NCI-H69 (cell line): ENCODE results near the gene RAB31.
A peak's percentile ranks its signal among the peaks of the same experiment; 100 is the strongest.
"Not testable (repeated sequence)": the region's sequence is repeated elsewhere in the genome, so short reads cannot be mapped to it uniquely, and the experiment has no call there.

Experiments used
- DNase-seq: peaks from one replicate; lab custom pipeline; 2025; lab: John Stamatoyannopoulos, UW

RAB31 gene

DNA sequence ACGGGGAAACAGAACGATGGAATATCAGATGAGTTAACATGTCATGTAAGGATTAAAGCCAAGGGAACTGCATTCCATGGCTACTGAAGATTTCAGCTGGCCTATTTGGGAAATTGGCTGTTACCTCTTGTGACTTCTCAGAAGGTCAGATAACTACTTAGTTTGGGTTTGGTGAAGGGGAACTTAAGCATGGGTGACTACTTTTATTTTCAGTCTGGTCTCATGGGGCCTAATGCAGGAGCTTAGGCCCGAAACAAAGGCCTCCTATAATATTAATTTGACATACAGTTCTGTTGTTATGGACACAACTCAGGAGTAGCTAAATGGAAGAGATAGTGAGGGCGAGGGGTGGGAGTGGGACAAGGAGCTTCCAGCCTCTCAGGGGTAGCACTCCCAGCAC lies 133.7 kb downstream of the RAB31 start:
- DNase-seq, result no peak

DNA sequence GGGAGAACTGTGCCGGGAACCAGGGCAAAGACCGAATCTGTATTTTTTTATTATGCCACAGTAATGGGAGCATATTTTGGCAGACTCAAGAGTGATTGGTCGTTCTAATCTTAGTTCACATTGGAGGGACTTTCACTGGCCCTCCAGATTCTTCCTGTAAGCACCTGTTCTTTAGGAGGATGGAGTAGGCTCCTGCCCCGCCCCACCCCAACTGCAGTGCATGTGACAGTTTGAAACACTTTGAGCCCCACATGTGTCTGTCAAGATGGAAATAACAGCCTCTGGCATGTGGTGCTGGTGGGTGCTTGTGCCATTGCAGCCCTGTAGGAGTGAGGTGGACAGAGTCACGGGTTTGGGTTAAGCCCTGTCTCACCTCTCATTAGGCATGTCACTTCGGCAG lies 134.3 kb downstream of the RAB31 start:
- DNase-seq, result no peak

DNA sequence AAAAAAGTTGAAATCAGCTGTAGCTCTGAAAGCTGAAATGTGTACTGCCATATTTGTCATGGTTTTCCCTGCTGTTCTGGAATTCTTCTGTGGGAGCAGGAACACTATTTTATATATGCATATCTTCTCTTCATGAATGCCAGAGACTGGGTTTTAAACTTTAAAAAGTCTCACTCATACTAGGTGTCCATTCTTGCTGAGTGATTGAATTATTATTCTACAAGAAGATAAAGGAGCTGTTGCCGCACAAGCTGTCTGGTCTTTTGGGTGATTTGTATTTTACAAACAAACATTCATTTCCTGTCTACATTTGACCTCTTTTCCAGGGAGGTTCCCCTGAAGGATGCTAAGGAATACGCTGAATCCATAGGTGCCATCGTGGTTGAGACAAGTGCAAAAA lies 137.2 kb downstream of the RAB31 start:
- no peak for DNase-seq

DNA sequence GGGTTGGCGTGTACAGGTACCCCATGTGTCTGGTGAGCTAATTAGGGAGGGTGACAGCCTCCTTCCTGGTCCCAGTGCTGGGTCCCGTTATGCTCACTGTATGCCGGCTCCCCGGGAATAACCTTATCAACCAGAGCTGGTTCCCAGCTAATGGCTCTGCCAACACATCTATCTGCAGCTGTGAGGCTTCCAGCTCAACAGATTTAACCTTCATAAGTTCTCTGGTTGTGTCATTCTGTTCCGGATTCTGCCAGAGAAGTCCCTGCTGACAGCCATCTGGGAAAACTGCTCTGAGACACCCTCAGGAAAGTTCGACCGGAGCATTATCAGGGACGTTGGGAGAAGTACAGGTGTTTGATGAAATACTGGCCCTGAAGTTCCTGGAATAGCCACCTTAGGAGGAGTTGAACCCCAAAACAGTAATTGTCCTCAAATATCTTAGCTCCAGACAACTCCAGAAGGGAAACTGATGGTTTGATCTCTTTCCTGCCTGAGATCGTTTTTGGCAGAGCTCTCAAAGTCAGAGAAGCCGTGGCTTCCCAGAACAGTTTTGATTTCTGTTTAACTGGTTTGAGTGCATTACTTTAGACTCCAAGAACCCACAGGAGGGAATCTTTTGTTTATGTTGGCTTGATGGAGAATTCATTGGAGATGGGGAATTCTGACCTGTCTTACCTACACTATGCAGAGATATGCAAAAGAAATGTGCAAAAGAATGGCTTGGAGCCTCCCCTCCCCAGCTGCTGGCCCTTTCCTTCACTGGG lies 138.2 kb downstream of the RAB31 start:
- DNase-seq, result no peak

DNA sequence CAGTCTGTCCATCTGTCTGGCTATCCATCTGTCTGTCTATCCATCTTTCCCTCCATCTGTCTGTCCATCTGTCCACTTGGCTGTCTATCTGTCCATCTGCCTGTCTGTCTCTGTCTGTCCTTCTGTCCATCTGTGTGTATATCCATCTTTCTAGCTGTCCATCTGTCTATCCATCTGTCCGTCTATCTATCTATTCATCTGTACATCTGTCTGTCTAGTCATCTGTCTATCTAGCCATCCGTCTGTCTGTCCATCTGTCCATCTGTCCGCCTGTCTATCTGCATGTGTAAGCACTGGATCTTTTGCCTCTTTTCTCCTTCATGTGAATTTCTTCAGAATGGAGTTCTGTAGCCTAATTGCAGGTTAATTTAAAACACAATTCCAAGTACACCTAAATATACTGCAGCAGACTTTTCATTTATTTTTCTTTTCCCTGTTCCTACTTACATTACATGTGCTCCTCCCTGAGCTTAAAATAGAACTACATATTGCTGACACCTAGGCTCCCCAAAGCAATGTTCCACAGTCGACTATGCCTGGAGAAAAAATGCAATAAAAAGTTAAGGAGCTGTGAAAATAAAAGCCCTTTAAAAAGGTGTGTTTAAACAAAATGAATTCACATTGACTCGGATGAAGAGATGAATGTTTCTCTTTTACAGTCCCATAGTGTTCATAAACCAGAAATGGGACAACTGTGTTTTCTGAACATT lies 140.2 kb downstream of the RAB31 start:
- DNase-seq, result peak; percentile 41

DNA sequence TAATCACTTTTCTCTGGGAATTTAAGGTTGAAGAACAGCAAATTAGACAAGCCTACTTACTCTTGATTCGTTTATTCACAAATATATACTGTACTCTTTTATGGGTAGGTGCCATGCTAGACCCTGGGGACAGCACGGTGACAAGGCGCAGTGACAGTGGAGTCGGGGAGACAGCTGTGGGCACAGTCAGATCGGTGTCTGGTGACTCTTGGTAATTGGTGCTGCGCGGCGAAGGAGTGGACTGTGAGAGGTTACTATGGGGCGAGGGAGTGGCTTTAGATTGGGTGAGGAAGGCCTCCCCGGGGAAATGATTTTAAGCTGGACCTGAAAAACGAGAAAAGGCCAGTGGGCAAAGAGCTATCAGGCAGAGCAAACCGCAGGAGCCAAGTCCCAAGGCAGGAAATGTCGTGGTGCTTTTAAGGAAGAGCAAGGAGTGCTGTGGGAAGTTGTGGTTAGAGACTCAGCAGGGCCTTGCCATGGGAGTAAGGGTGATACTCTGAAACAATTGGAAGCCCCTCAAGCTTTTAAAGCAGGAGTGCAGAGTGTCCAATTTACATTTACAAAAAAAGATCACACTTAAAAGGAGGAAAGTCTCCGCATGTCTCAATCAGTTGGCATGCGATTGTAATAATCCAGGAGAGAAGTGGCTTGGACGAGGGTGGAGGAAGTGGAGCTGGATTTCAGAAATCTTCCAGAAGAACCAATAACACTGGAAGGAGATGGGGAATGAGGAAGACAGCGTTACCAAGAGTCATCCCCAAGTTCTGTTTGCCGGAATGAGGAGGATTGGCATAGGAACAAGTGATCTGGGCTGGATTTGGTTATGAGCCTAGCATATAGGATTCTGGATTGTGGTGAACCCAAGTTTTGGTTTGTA lies 141.5 kb downstream of the RAB31 start:
- DNase-seq, result no peak

DNA sequence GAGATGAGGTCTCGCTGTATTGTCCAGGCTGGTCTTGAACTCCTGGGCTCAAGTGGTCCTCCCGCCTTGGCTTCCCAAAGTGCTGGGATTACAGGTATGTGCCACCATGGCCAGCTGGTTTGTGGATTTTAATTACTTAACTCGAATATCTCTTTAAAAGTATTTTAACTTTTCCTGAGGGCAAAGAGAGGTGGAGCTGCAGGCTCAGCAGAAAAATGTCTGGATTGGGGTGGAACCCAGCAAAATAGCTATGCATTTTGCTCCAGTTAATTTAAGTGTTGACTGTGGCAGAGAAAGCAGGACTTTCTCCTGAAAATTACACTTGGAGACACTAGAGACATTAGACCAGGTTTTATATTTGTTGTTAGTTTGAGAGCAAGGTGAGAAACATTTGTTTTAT lies 142.2 kb downstream of the RAB31 start:
- DNase-seq, result no peak

DNA sequence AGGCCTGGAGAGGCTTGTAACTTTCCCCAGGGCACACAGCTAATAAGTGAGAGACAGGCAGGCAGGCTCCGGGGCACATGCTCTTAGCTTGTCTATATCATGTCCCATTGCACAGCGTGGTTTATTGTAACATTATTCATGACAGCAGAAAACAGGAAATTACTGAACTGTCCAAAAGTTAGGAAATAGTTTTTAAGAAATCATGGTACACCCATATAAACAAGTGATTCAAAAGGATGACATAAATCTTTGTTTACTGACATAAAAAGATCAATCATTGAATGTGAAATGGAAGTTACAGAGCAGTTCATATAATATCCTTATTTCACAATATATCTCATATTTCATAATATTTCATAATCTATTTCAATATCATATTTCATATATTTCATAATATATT lies 143.4 kb downstream of the RAB31 start:
- DNase-seq, result no peak

DNA sequence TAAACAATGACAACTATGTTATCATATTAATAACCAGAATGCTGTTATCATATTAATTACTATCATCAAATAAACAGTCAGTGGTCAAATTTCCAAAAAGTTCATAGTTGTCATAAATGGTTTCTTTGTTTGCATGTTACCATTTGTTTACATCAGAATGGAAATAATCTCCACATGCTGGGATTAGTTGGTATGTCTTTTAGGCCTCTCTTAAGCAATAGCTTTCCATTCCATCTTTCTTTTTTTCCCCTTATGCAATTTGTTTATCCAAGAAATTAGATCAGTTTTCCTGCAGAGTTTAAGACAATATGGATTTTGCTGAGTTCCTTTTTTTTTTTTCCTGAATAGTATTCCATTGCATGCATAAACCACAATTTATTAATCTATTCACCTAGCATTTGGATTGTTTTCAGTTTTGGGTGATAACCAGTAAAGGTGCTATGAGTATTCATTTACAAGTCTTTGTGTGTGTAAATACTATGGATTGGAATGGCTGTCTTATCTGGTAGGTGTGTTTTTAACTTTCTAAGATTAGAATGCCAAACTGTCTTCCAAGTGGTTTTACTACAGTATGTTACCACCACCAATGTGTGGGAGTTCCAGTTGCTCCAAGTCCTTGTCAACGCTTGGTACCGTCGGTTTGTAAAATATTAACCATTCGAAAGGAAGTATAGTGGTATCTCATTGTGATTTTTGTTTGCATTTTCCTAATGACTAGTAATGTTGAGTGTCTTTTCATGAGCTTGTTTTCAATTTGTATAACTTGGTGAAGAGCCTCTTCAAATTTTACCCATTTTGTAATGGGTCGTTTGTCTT lies 144.4 kb downstream of the RAB31 start:
- DNase-seq, result no peak

DNA sequence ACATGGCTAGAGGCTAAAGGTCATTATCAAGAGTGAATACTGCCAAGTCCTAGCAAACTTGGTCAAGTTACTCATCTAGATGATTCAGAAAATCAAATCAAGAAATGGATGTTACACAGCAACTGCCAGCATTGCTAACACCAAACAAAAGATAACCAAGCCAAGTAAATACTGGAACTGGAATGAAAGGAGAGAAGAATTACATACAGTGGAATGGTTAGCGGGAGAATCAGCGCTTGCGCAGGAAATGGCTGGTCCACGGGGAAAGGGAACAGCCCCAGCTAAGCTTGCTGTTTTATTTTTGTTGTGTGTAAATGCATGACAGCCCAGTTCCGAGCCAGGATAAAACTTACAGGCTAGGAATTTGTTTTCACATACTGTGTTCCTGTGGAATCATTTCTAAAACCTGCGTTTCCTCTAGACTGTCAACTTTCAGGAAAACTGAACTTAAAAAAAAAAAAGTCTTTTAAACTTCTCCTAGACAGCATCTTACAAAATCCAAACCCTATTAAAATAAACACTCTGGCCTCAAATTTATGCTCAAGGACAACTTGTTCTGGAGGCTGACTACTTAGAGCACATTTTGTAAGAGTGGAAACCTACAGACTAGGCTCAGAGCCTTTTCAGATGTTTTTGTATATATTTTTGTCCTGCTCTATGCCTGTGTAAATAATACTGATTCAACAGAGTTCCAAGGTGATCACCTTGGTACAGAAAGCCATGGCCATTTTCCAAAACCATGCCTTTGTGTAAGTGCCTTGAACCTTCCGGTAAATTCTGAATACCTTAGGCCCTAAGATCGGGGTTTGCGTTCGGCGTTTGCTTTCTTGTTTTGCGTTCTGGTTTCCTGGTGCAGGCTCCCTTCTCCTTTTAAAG lies 146.9 kb downstream of the RAB31 start:
- no peak for DNase-seq

DNA sequence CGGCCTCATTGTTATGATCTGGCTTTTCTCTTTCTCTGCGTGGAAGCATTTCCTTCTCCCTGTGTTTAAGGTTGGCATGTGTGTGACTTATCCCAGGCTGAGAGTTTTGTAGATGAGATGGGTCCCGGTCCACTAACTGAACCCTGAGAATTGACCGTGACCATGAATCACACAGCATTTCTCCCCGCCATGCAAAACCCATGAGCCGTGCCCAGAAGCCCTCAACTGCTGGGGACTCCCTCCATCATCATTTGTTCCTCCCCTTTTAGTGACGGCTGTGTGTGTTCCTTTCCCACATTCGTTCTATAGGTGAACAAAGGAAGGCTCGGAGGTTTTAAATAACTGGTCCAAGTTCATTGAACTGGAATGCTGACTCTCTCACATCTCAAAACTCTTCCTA lies 147.6 kb downstream of the RAB31 start:
- DNase-seq, result no peak

- DNase-seq, result no peak
These were observed 148.0 kb downstream of the RAB31 start for GRCh38 chr18:9856092-9856491.

DNA sequence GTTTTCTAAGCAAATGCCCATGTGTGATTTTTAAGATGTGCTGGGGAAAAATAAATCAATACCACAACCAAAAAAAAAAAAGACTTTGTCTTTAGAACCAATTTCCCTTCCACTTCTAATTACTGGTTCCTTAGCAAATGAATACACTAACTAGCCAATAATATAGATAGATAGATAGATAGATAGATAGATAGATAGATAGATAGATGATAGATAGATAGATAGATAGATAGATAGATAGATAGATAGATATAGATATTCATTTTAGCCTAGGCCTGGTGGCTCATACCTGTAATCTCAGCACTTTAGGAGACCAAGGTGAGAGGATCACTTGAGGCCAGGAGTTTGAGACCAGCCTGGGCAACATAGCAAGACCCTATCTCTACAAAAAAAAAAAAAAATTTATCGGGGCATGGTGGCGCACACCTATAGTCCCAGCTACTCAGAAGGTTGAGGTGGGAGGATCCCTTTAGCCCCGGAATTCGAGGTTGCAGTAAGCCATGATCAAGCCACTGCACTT lies 149.4 kb downstream of the RAB31 start:
- not testable (repeated sequence) for DNase-seq

DNA sequence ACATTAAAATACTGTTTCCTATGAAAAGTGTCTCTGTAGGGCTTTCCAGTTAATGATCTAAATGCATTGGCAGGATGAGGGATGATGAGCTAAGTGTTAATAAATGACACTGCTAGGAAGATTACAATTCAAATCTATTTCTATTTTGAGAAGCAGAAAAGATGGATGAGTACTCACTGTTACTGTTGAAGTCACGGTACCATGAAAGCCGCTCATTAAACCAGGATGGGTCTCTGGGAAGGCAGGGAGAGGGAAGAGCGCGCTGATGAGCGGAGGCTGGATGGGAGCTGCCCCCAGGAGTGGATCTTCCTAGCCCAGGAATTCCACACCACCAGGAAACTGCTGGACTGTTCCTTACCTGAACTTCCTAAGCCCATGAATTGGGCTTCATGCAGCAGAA lies 150.5 kb downstream of the RAB31 start:
- DNase-seq, result no peak

- no peak for DNase-seq
These were observed 151.1 kb downstream of the RAB31 start for GRCh38 chr18:9859232-9859631.

- DNase-seq, result no peak
These were observed 152.6 kb downstream of the RAB31 start for GRCh38 chr18:9860682-9861081.

DNA sequence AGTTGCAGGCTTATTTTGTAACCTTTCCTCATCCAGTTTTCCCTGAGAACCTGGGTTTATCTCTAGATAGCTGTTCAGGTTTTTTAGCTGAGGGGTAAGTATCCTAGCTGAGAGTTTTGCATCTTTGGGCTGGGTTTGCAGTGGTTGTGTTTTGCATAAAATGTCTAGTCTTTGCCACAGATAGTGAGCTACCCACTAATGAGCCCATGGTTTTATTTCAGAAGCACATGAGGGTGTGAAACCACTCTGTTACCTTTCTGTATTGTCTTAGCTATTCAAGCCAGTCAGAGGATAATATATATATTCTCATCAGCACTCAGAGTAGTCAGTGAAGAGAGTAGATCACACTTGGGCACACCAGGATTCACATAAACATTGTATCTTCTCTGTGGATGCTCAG lies 153.1 kb downstream of the RAB31 start:
- no peak for DNase-seq

GRCh38 chr18:9861933-9862332 lies 153.8 kb downstream of the RAB31 start:
- DNase-seq, result no peak

DNA sequence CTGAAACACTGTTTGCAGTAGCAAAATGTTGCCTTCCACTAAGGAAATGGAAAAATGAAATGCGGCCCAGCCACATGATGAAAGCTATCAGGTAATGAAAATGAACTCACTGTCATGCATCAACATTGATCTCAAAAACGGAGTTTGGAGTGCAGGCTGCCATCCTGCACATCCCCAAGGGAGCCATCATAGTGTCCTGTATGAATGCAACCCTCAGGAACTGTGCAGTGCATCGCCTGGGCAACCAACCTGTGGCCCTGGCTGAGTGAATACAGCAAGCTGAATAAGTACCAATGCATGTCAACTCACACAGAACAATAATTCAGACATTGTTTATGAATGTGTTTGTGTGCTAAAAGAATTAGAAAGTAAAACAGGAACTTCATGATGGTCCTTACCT lies 154.6 kb downstream of the RAB31 start:
- peak; percentile 83 for DNase-seq

- DNase-seq, result peak; percentile 36
These were observed 155.2 kb downstream of the RAB31 start for GRCh38 chr18:9863282-9863681.
